Muscle of back (tissue), 11 donors: ENCODE results near the gene KLF18. TPM values are rescaled to one million over a fixed set of nuclear protein-coding genes. Genes with fewer than 3 reads are reported as not detected.
"Not testable (repeated sequence)": the region's sequence is repeated elsewhere in the genome, so short reads cannot be mapped to it uniquely, and the experiment has no call there.

Experiments
- DNase-seq, 3 donors: peaks; one replicate each; pipeline versions ENCODE4 v3.0.0 to v3.0.0-alpha.2; 2013
- polyA plus RNA-seq, 10 donors: library from polyadenylated mRNA; unstranded; fragments of 120-200 nt; gene quantifications; one replicate each; pipeline ENCODE4 v1.2.1, GENCODE V29; 2013; ENCODE audit not compliant: insufficient read length in 10 of 10

KLF18 gene
- polyA plus RNA-seq, 10 donors = not detected

- no peak for DNase-seq
These were observed 21.0 kb downstream of the KLF18 start for GRCh38 chr1:44120398-44120949.

GRCh38 chr1:44119525-44119924 is 21.9 kb downstream of the KLF18 start:
- no peak for DNase-seq

- DNase-seq = no peak
These were observed 22.7 kb downstream of the KLF18 start, which contains the start of gene KLF17 for GRCh38 chr1:44118682-44119081. TSS of gene KLF17 (plus strand) at chr1:44118821. CDS start at chr1:44118908, 87 bp downstream.

GRCh38 chr1:44117272-44117671 is 24.2 kb downstream of the KLF18 start:
- not testable (repeated sequence) for DNase-seq

GRCh38 chr1:44114098-44114497 is 27.3 kb downstream of the KLF18 start:
- DNase-seq = no peak

GRCh38 chr1:44113095-44113609 is 28.3 kb downstream of the KLF18 start:
- no peak for DNase-seq

- no peak for DNase-seq
These were observed 28.9 kb downstream of the KLF18 start for GRCh38 chr1:44112486-44112885.

GRCh38 chr1:44111861-44112260 is 29.6 kb downstream of the KLF18 start:
- no peak for DNase-seq

GRCh38 chr1:44110916-44111315 is 30.5 kb downstream of the KLF18 start:
- DNase-seq = no peak

- no peak for DNase-seq
These were observed 32.5 kb downstream of the KLF18 start for GRCh38 chr1:44108971-44109370.

- no peak for DNase-seq
These were observed 33.2 kb downstream of the KLF18 start for GRCh38 chr1:44108241-44108640.

GRCh38 chr1:44105810-44106209 is 35.6 kb downstream of the KLF18 start:
- DNase-seq = no peak

GRCh38 chr1:44103270-44104131 is 37.9 kb downstream of the KLF18 start:
- DNase-seq = no peak

GRCh38 chr1:44101328-44101727 is 40.1 kb downstream of the KLF18 start:
- no peak for DNase-seq

GRCh38 chr1:44100183-44100868 is 41.1 kb downstream of the KLF18 start:
- DNase-seq = no peak

- no peak for DNase-seq
These were observed 47.4 kb downstream of the KLF18 start for GRCh38 chr1:44094047-44094446.

GRCh38 chr1:44090429-44091252 is 50.8 kb downstream of the KLF18 start:
- DNase-seq = no peak

GRCh38 chr1:44089371-44090048 is 51.9 kb downstream of the KLF18 start:
- DNase-seq = no peak
